Activated naive CD4-positive, alpha-beta T cell treated with anti-CD3 and anti-CD28 coated beads, Interleukin-2, amount 50 U/mL, for 72 hours (primary cell): ENCODE data around the gene BSND. TPM values are rescaled to one million over a fixed set of nuclear protein-coding genes. Genes with fewer than 3 reads are reported as not detected.
A peak's percentile ranks its signal among the peaks of the same experiment; 100 is the strongest.
"Not testable (repeated sequence)": the region's sequence is repeated elsewhere in the genome, so short reads cannot be mapped to it uniquely, and the experiment has no call there.

Source experiments
- ATAC-seq, 2 donors: fragments of 150-1000 bp; cut with Tn5 transposase; 2 replicates each; pipeline ENCODE4 v1.10.0; 2021; ENCODE audit warnings: mild to moderate bottlenecking in 2 of 2, moderate library complexity in 2 of 2
- DNase-seq, 2 donors: peaks; one replicate each; pipeline ENCODE4 v3.0.0; 2021 to 2022; ENCODE audit warnings: low spot score in 2 of 2
- H3K27ac Mint-ChIP-seq, 2 donors: one replicate each; pipeline ENCODE4 v1.8.0; 2022; ENCODE audit warnings: mild to moderate bottlenecking in 2 of 2, mixed read lengths in 2 of 2
- H3K36me3 Mint-ChIP-seq, 2 donors: one replicate each; pipeline ENCODE4 v1.8.0; 2022; ENCODE audit warnings: mixed read lengths in 2 of 2
- H3K9me3 Mint-ChIP-seq, 2 donors: one replicate each; pipeline ENCODE4 v1.8.0; 2022; ENCODE audit warnings: mixed read lengths in 2 of 2
- total RNA-seq, 2 donors: library from RNA; stranded (reverse); gene quantifications; one replicate each; pipeline ENCODE4 v1.2.3, GENCODE V29; 2022

BSND gene
- total RNA-seq, result under 1 TPM in 1 of 2 donors, not detected in 1; 0.12 TPM

GRCh38 chr1:54998677-54999076, at the start of gene BSND:
Gene BSND, plus strand, starts transcription at chr1:54998933. Its CDS starts 254 bp downstream, at chr1:54999187.
- no peak for DNase-seq
- no peaks in the 10 kb centered on the region for H3K36me3 Mint-ChIP-seq
- no peak for ATAC-seq
- H3K9me3 Mint-ChIP-seq, result no peaks in the 10 kb centered on the region
- H3K27ac Mint-ChIP-seq, result no peak within 1 kb of the TSS

- Mint-ChIP-seq H3K9me3 (no peaks in the 10 kb centered on the region), H3K27ac (no peak overlapping the region), H3K36me3 (no peaks in the 10 kb centered on the region)
- ATAC-seq (peak in 1 of 2 donors; percentile 58), DNase-seq (no peak)
Measured at GRCh38 chr1:54949053-54949452, 49.7 kb upstream of the BSND start.

- no peak for ATAC-seq
- Mint-ChIP-seq H3K9me3 (no peaks in the 10 kb centered on the region), H3K27ac (no peak overlapping the region), H3K36me3 (no peaks in the 10 kb centered on the region)
- DNase-seq, result no peak
Measured at GRCh38 chr1:54950006-54950368, 48.7 kb upstream of the BSND start.

GRCh38 chr1:54950369-54951163, 48.2 kb upstream of the BSND start:
- no peaks in the 10 kb centered on the region for H3K9me3 Mint-ChIP-seq
- H3K36me3 Mint-ChIP-seq, result no peaks in the 10 kb centered on the region
- ATAC-seq (peak; percentile 56 to 63), DNase-seq (peak in 1 of 2 donors; percentile 65)
- H3K27ac Mint-ChIP-seq, result no peak overlapping the region

- no peaks in the 10 kb centered on the region for H3K9me3 Mint-ChIP-seq
Measured at GRCh38 chr1:54951810-54952226, 46.9 kb upstream of the BSND start.

GRCh38 chr1:54952950-54953718, 45.6 kb upstream of the BSND start:
- DNase-seq (no peak), ATAC-seq (no peak)
- Mint-ChIP-seq H3K27ac (no peak overlapping the region), H3K36me3 (no peaks in the 10 kb centered on the region), H3K9me3 (peaks cover 4% of the 10 kb centered on the region in 2 donors)

More at GRCh38 chr1:54951810-54952226, 46.9 kb upstream of the BSND start:
- Mint-ChIP-seq H3K27ac (no peak overlapping the region), H3K36me3 (no peaks in the 10 kb centered on the region)
- ATAC-seq, result no peak
- DNase-seq, result no peak

GRCh38 chr1:54953846-54954245, 44.9 kb upstream of the BSND start:
- ATAC-seq (no peak), DNase-seq (no peak)
- Mint-ChIP-seq H3K9me3 (peaks cover 4% of the 10 kb centered on the region in 2 donors), H3K27ac (peak overlapping the region in 1 of 2 donors; percentile 45), H3K36me3 (peaks cover 0 to 2% of the 10 kb centered on the region in 2 donors)

GRCh38 chr1:54955359-54955758, 43.4 kb upstream of the BSND start:
- DNase-seq (no peak), ATAC-seq (no peak)
- H3K36me3 Mint-ChIP-seq, result peaks cover 0 to 6% of the 10 kb centered on the region in 2 donors
- no peak overlapping the region for H3K27ac Mint-ChIP-seq
- H3K9me3 Mint-ChIP-seq, result peaks cover 4% of the 10 kb centered on the region in 2 donors

- H3K36me3 Mint-ChIP-seq, result peaks cover 0 to 6% of the 10 kb centered on the region in 2 donors
- ATAC-seq (no peak), DNase-seq (no peak)
- peaks cover 4% of the 10 kb centered on the region in 2 donors for H3K9me3 Mint-ChIP-seq
- H3K27ac Mint-ChIP-seq, result no peak overlapping the region
Measured at GRCh38 chr1:54956726-54957125, 42.0 kb upstream of the BSND start.

- DNase-seq, result no peak
Measured at GRCh38 chr1:54959241-54959640, 39.5 kb upstream of the BSND start.

GRCh38 chr1:54962612-54963395, 35.9 kb upstream of the BSND start:
- Mint-ChIP-seq H3K27ac (no peak overlapping the region), H3K9me3 (no peaks in the 10 kb centered on the region), H3K36me3 (peaks cover 0 to 6% of the 10 kb centered on the region in 2 donors)
- no peak for DNase-seq
- ATAC-seq, result peak in 1 of 2 donors; percentile 60

More at GRCh38 chr1:54959241-54959640, 39.5 kb upstream of the BSND start:
- Mint-ChIP-seq H3K36me3 (peaks cover 0 to 6% of the 10 kb centered on the region in 2 donors), H3K9me3 (peaks cover 4% of the 10 kb centered on the region in 2 donors), H3K27ac (no peak overlapping the region)
- ATAC-seq, result no peak

- ATAC-seq, H3K9me3 Mint-ChIP-seq, DNase-seq, H3K36me3 Mint-ChIP-seq, H3K27ac Mint-ChIP-seq: not testable (repeated sequence)
Measured at GRCh38 chr1:54963829-54964228, 34.9 kb upstream of the BSND start.

- H3K9me3 Mint-ChIP-seq, result no peaks in the 10 kb centered on the region
- H3K27ac Mint-ChIP-seq, result peak overlapping the region in 1 of 2 donors; percentile 10
- ATAC-seq (peak; percentile 59 to 80), DNase-seq (no peak)
- no peaks in the 10 kb centered on the region for H3K36me3 Mint-ChIP-seq
Measured at GRCh38 chr1:54965624-54966340, 33.0 kb upstream of the BSND start.

- no peak for ATAC-seq
- no peaks in the 10 kb centered on the region for H3K9me3 Mint-ChIP-seq
Measured at GRCh38 chr1:54967372-54967771, 31.4 kb upstream of the BSND start.

GRCh38 chr1:54968551-54968950, 30.2 kb upstream of the BSND start:
- no peak for DNase-seq
- H3K36me3 Mint-ChIP-seq, result no peaks in the 10 kb centered on the region
- no peaks in the 10 kb centered on the region for H3K9me3 Mint-ChIP-seq
- no peak for ATAC-seq
- no peak overlapping the region for H3K27ac Mint-ChIP-seq

More at GRCh38 chr1:54967372-54967771, 31.4 kb upstream of the BSND start:
- DNase-seq, result no peak
- no peak overlapping the region for H3K27ac Mint-ChIP-seq
- H3K36me3 Mint-ChIP-seq, result no peaks in the 10 kb centered on the region

- H3K36me3 Mint-ChIP-seq, result no peaks in the 10 kb centered on the region
- ATAC-seq (no peak), DNase-seq (no peak)
- H3K27ac Mint-ChIP-seq, result no peak overlapping the region
- no peaks in the 10 kb centered on the region for H3K9me3 Mint-ChIP-seq
Measured at GRCh38 chr1:54969879-54970278, 28.9 kb upstream of the BSND start.
